ENCODE results near the gene TENM3.

TENM3 gene

GRCh38 chr4:182449930-182450439 is 206.8 kb downstream of the TENM3 start:
- DNase-seq (ENCODE audit: low spot score) = no peak

- no peak for DNase-seq (ENCODE audit: low spot score)
These were observed 208.2 kb downstream of the TENM3 start for GRCh38 chr4:182451441-182451840.

GRCh38 chr4:182453830-182454229 is 210.6 kb downstream of the TENM3 start:
- DNase-seq (ENCODE audit: low spot score) = no peak

GRCh38 chr4:182454440-182455013 is 211.3 kb downstream of the TENM3 start:
- no peak for DNase-seq (ENCODE audit: low spot score)

- no peak for DNase-seq (ENCODE audit: low spot score)
These were observed 221.9 kb downstream of the TENM3 start for GRCh38 chr4:182465114-182465513.

DNA sequence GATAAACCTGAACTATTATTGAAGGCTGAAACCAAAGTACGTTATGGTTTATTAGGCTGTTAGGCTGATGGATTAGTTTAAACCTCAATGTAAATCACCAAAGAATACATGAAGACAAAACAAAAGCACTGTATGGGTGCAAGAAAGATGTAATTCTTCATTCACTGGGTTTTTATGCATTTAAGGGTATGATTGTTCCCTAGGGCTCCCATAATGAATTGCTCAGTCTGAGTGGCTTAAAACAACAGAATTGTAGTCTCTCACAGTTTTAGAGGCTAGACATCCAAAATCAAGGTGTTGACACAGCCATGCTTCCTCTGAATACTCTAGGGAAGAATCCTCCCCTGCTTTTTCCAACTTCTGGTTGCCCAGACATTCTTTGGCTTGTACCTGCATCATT is 222.8 kb downstream of the TENM3 start:
- no peak for DNase-seq (ENCODE audit: low spot score)

GRCh38 chr4:182470215-182470614 is 227.0 kb downstream of the TENM3 start:
- DNase-seq (ENCODE audit: low spot score) = no peak

DNA sequence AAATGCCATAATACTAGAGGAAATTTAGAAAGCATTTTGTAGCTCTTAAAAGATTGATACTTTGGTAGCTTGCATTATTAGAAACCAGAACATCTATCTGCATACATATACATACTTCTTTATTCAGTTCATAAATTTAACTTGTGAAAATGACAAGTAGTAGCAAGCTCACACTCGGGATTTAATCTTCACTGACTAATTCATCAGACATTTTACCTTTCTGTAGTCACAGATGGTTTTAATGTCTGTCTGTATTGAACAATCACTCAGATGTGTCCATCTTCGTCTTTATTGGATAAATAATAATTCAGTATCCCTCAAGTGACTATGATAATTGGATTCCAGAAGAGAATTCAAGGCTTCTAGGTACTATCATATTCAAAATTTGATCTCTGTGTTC is 232.3 kb downstream of the TENM3 start:
- no peak for DNase-seq (ENCODE audit: low spot score)

GRCh38 chr4:182478475-182478874 is 235.3 kb downstream of the TENM3 start:
- DNase-seq (ENCODE audit: low spot score) = peak; percentile 42

GRCh38 chr4:182483685-182484084 is 240.5 kb downstream of the TENM3 start:
- DNase-seq (ENCODE audit: low spot score) = no peak

- DNase-seq (ENCODE audit: low spot score) = no peak
These were observed 243.7 kb downstream of the TENM3 start for GRCh38 chr4:182486881-182487280.

DNA sequence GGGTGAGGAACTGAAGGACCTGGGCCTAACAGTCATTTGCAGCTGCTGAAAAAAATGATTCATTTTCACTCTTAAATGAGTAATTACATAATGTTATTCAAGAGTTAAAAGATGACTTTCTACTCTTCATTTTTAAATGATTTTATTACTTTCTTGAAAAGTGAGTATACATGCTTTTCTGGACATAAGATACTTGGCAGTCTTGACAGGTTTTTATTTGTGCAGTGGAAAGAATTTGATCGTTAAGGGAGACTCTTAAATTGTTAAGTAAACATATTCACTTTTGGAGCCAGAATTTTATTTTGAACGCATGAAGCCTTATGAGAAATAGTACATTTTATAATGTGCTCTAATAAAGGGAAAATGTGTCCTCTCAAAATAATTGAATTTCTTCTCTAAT is 245.7 kb downstream of the TENM3 start:
- DNase-seq (ENCODE audit: low spot score) = no peak

DNA sequence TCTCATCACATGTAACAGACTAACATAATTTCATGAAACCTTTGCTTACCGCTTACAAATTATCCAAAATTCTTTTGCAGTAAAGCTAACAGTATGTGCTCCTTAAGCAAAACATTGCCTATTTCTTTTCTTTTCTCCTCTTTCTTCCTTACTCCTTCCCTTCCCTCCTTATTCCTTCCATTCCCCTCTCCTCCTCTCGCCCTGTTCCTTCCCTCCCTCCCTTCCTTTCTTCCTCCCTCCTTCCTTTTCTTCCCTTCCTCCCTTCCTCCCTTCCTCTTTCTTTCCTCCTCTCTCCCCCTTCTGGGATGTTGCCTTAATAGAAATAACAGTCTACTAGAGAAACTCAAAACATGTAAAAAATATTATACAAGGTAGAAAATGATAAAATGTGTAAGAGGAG is 246.4 kb downstream of the TENM3 start:
- DNase-seq (ENCODE audit: low spot score) = no peak

DNA sequence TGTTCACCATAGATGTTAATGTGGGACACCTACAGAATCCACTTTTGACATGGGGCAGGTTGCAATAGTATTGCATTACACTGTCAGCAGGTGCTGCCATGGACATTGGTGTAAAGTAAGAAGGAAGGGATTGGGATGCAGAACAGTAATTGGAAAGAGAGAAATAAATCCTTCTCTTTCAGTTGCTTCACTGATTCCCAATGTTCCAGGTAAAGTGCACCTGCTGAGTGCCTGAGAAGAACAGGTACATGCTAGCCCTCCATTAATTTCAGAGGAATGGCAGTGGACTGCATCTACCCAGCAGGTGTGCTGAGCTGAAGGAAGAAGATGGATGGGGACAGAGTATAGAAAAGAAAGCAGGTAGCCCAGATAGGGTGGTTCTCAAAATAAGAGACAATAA is 248.5 kb downstream of the TENM3 start:
- DNase-seq (ENCODE audit: low spot score) = no peak

DNA sequence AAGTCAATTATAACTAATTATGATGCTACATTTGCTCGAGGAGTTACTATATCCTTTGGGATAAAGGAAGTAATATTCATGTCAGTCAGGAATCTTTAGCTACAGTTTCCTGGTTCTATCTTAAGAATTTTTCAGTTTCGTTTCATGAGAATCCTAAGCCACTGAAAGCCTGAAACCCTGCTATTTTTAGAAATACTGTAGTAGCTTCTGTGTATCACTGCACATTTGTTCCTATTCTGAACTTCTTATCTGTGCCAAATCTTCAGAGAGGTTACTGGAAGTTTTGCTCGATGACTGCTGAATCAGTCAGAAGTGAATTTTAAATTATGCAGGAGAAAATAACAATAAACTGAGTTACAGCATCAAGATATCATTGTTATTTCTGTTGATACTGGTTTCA is 249.2 kb downstream of the TENM3 start:
- DNase-seq (ENCODE audit: low spot score) = no peak

GRCh38 chr4:182493377-182493776 is 250.2 kb downstream of the TENM3 start:
- no peak for DNase-seq (ENCODE audit: low spot score)

DNA sequence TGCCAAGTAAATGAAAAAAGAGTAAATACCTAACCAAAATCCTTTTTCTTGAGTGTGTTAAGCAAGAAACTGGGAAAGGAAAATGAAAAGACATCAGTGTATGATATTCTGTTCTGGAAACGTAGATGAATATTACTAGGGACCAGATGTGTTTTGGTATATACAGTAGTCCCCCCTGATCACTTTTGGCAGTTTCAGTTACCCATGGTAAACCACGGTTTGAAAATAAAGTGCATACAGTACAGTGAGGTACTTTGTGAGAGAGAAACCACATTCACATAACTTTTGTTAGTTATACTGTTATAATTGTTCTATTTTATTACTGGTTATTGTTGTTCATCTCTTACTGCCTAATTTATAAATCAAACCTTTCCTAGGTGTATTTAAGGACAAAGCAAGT is 250.9 kb downstream of the TENM3 start:
- no peak for DNase-seq (ENCODE audit: low spot score)

- no peak for DNase-seq (ENCODE audit: low spot score)
These were observed 251.8 kb downstream of the TENM3 start for GRCh38 chr4:182495031-182495430.

- DNase-seq (ENCODE audit: low spot score) = no peak
These were observed 252.6 kb downstream of the TENM3 start for GRCh38 chr4:182495645-182496385.

- no peak for DNase-seq (ENCODE audit: low spot score)
These were observed 253.2 kb downstream of the TENM3 start for GRCh38 chr4:182496408-182496807.

DNA sequence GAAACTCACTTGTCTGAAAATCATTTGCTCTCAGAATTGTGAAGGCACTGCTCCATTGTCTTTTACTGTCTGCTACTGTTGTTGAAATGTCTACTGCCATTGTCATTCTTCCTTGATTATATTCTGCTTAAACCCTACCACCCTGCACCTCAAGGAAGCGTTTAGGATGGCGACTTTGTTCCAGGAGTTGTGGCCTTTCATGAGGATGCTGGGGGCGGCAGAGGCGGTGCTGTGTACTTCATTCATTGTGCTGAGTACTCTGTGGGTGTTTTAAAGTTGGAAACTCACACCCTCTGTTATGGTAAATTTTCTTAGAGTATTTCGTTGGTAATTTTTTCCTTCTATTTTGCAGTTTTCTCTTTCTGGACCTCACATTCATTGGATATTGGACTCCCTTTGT is 258.9 kb downstream of the TENM3 start:
- no peak for DNase-seq (ENCODE audit: low spot score)

GRCh38 chr4:182504463-182504862 is 261.3 kb downstream of the TENM3 start:
- DNase-seq (ENCODE audit: low spot score) = no peak

DNA sequence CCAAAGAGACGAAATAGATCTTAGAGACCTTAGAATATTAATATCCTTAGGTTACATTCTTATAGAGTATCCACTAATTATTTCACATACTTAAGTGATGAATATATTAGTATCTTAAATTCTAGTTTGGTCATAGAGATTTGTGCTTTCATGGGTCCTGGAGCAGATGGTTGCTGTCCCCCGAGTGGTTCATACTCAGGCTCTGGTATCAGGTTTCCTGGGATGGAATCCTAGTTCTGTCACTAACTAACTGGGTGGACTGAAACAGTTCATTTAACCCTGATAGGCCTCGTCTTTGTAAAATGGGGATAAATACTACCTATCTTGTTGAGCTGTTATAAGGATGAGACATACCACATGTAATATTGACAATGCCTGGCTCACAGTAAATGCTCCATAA is 264.6 kb downstream of the TENM3 start:
- DNase-seq (ENCODE audit: low spot score) = no peak

- no peak for DNase-seq (ENCODE audit: low spot score)
These were observed 267.6 kb downstream of the TENM3 start for GRCh38 chr4:182510836-182511235.
